Activated naive CD8-positive, alpha-beta T cell (primary cell): ENCODE data around the gene ATP6V0E2.
A peak's percentile ranks its signal among the peaks of the same experiment; 100 is the strongest.

ENCODE experiments used
- H3K27ac Mint-ChIP-seq: one replicate; pipeline ENCODE4 v1.8.0; 2021; ENCODE audit warnings: mixed read lengths
- H3K27me3 Mint-ChIP-seq: one replicate; pipeline ENCODE4 v1.8.0; 2021; ENCODE audit warnings: mixed read lengths
- H3K36me3 Mint-ChIP-seq: one replicate; pipeline ENCODE4 v1.8.0; 2021; ENCODE audit warnings: mixed read lengths
- H3K4me1 Mint-ChIP-seq: one replicate; pipeline ENCODE4 v1.8.0; 2021; ENCODE audit warnings: low read depth, mixed read lengths
- H3K4me3 Mint-ChIP-seq: one replicate; pipeline ENCODE4 v1.8.0; 2021; ENCODE audit warnings: mild to moderate bottlenecking, mixed read lengths
- H3K9me3 Mint-ChIP-seq: one replicate; pipeline ENCODE4 v1.8.0; 2021; ENCODE audit warnings: low read depth, mixed read lengths

Gene ATP6V0E2

DNA sequence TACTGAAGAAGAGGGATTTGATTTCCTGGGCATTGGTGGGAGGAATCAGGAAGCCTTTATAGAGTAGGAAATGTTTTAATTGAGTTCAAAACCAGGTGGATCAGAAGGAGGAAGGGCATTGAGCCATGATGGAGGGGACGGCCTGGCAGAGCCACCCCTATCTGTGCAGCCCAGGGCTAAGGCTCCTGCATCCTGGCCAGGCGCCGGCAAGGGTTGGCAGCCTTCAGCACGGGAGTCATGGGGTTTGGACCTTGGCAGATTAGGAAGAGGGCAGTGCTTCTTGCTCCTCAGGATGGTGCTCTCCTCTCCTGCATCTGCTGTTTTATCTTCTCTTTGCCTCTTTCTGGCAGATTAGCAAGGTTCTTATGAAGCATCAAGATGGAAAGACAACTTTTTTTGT lies 23.1 kb upstream of the ATP6V0E2 start:
- H3K36me3 Mint-ChIP-seq = peaks cover 4% of the 10 kb centered on the region
- H3K27ac Mint-ChIP-seq = no peak overlapping the region
- H3K4me1 Mint-ChIP-seq = peaks cover 46% of the 10 kb centered on the region
- H3K27me3 Mint-ChIP-seq = no peaks in the 10 kb centered on the region
- H3K4me3 Mint-ChIP-seq = no peak overlapping the region
- no peaks in the 10 kb centered on the region for H3K9me3 Mint-ChIP-seq

- Mint-ChIP-seq H3K27me3 (no peaks in the 10 kb centered on the region), H3K36me3 (peaks cover 6% of the 10 kb centered on the region), H3K4me1 (peaks cover 48% of the 10 kb centered on the region), H3K27ac (no peak overlapping the region), H3K4me3 (no peak overlapping the region), H3K9me3 (no peaks in the 10 kb centered on the region)
Observed at GRCh38 chr7:149851449-149851848, 22.3 kb upstream of the ATP6V0E2 start.

DNA sequence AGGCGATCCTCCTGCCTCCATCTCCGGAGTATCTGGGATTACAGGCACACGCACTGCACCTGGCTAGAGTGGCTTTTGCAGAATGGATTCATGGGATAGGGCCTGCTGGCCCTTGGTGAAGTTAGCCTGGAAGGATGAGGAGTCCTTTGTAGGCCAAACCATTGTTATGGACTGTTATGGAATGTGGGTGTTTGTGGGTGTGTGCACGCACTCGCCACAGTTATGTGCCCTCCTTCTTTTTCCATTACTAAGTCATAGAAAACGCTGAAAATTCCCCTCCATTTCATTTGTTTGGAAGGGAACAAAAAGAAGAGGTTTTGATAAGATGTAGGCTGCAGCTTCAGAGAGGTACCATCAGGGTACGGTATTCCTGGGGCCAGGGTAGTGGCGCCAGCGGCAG lies 20.6 kb upstream of the ATP6V0E2 start:
- peaks cover 61% of the 10 kb centered on the region for H3K4me1 Mint-ChIP-seq

DNA sequence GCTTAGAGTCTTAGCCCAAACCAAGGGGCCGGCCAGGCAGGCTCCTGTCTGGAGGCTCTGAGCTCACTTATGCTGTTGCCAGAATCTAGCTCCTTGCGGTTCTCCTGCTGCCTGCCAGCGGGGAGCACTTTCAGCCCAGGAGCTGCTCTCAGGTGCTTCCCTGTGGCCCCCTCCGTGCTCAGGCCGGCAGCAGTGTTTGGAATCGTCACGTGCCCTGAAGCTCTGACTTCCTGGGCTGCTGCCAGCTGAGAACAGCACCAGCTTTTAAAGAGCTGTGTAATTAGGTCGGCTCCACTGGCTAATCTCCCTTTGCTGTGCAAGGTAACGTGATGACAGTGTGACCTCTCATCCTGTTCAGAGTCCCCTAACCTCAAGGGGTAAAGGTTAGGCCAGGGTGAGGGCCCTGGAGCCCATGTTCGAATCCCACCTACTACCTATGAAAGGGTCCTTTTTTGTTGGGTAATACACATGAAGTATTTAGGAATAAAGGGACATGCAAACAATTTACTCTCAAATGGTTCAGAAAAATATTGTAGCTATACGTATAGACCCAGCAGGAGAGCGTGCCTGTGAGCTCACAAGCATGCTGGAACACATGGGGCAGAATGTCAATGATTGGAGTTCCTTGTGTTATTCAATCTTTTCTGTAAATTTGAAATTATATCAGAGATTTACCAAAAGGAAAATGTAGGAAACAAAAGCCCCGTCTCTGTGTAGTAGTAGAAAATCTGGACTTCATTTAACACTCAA lies 19.0 kb upstream of the ATP6V0E2 start:
- Mint-ChIP-seq H3K4me3 (peak overlapping the region; percentile 61), H3K36me3 (peaks cover 10% of the 10 kb centered on the region), H3K27ac (peak overlapping the region; percentile 1), H3K27me3 (no peaks in the 10 kb centered on the region), H3K4me1 (peaks cover 57% of the 10 kb centered on the region), H3K9me3 (no peaks in the 10 kb centered on the region)

More for the DNA sequence above, 20.6 kb upstream of the ATP6V0E2 start:
- Mint-ChIP-seq H3K27ac (no peak overlapping the region), H3K4me3 (no peak overlapping the region), H3K27me3 (no peaks in the 10 kb centered on the region), H3K36me3 (peaks cover 8% of the 10 kb centered on the region), H3K9me3 (no peaks in the 10 kb centered on the region)

DNA sequence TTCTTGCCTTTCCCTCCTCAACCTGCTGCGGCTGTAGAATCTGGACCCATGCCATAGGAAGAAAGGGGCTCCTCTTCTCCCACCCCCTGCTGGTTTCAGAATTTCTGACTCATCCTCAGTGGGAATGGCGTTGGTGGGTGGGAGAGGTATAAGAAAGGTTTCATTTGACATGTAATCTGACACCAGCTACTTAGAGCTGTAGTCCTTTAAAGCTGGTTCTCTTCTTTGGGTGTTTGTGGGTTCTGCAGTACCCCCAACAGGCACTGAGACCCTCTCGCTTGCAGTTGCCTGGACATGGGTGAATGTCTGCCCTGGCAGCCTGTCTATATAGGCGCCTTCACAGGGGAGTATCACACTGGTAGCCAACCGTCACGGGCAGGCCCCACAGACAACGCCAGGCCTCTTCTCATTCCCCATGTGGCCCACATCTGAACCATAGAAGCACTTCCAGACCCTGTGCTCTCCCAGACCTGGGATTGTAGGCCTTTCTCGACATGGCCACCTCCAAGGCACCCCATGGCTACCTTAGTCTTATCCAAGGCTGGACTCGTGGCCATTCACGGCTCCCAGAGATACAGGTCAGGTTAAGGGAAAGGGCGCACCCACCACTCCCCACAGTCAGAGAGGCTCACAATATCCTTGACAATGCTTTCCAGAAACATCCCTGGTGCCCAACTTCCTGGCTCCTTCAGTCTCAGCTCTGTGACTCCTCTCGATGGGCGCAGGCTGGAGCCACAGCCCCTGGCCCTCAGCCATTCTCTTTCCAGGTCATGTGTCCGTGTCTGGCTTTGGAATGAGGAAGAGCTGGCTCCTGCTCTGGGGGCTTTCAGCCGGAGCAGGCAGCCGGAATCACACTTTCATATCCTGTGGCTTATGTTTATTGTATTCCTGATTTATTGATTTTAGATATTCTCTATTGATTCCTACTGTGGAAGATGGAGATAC lies 18.1 kb upstream of the ATP6V0E2 start:
- peaks cover 15% of the 10 kb centered on the region for H3K36me3 Mint-ChIP-seq
- peak overlapping the region; percentile 77 for H3K4me3 Mint-ChIP-seq
- H3K4me1 Mint-ChIP-seq = peaks cover 50% of the 10 kb centered on the region
- H3K9me3 Mint-ChIP-seq = no peaks in the 10 kb centered on the region
- H3K27ac Mint-ChIP-seq = peak overlapping the region; percentile 75
- H3K27me3 Mint-ChIP-seq = no peaks in the 10 kb centered on the region

- Mint-ChIP-seq H3K4me1 (peaks cover 47% of the 10 kb centered on the region), H3K36me3 (peaks cover 15% of the 10 kb centered on the region), H3K27ac (peak overlapping the region; percentile 75), H3K27me3 (no peaks in the 10 kb centered on the region), H3K4me3 (peak overlapping the region; percentile 77), H3K9me3 (no peaks in the 10 kb centered on the region)
Observed at GRCh38 chr7:149856583-149856982, 17.2 kb upstream of the ATP6V0E2 start.

DNA sequence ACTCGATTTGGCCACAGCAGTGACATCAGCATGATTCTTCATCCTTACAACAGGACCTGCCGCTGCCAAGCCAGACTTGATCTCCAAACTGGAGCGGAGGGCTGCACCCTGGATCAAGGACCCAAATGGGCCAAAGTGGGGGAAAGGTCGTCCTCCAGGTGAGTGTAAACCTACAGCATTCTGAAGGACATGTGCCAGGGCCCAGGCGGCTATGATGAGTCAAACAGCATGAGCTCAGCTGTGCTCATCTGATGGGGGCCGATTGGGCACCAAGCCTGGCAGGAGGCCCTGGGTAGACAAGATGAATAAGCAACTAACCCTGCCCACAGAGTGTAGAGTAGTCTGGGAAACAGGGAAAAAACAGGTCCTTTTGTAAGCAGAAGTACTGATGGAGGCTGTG lies 14.4 kb upstream of the ATP6V0E2 start:
- H3K36me3 Mint-ChIP-seq = peaks cover 15% of the 10 kb centered on the region
- no peak overlapping the region for H3K27ac Mint-ChIP-seq
- no peaks in the 10 kb centered on the region for H3K9me3 Mint-ChIP-seq
- H3K4me3 Mint-ChIP-seq = no peak overlapping the region
- peaks cover 66% of the 10 kb centered on the region for H3K4me1 Mint-ChIP-seq
- H3K27me3 Mint-ChIP-seq = no peaks in the 10 kb centered on the region

GRCh38 chr7:149859876-149860275 lies 13.9 kb upstream of the ATP6V0E2 start:
- peaks cover 15% of the 10 kb centered on the region for H3K36me3 Mint-ChIP-seq
- no peaks in the 10 kb centered on the region for H3K27me3 Mint-ChIP-seq
- H3K4me1 Mint-ChIP-seq = peaks cover 66% of the 10 kb centered on the region
- H3K9me3 Mint-ChIP-seq = no peaks in the 10 kb centered on the region
- no peak overlapping the region for H3K4me3 Mint-ChIP-seq
- H3K27ac Mint-ChIP-seq = no peak overlapping the region

DNA sequence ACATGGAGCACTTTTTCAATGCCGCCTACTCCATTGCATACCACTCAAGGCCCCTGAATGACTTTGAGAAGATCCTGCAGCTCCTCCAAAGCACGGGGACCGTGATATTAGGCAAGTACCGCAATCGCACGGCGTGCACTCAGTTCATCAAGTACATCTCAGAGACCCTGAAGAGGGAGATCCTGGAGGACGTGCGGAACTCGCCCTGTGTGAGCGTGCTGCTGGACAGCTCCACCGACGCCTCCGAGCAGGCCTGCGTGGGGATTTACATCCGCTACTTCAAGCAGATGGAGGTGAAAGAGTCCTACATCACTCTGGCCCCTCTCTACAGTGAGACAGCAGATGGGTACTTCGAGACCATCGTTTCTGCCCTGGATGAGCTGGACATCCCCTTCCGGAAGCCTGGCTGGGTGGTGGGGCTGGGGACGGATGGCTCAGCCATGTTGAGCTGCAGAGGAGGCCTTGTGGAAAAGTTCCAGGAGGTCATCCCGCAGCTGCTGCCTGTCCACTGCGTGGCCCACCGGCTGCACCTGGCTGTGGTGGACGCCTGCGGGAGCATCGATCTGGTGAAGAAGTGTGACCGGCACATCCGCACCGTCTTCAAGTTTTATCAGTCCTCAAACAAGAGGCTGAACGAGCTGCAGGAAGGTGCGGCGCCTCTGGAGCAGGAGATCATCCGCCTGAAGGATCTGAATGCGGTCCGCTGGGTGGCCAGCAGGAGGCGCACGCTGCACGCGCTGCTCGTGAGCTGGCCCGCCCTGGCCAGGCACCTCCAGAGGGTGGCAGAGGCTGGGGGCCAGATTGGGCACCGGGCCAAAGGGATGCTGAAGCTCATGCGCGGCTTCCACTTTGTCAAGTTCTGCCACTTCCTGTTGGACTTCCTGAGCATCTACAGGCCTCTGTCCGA lies 12.7 kb upstream of the ATP6V0E2 start:
- Mint-ChIP-seq H3K9me3 (no peaks in the 10 kb centered on the region), H3K4me1 (peaks cover 64% of the 10 kb centered on the region), H3K4me3 (no peak overlapping the region), H3K27ac (no peak overlapping the region), H3K27me3 (no peaks in the 10 kb centered on the region), H3K36me3 (peaks cover 15% of the 10 kb centered on the region)

DNA sequence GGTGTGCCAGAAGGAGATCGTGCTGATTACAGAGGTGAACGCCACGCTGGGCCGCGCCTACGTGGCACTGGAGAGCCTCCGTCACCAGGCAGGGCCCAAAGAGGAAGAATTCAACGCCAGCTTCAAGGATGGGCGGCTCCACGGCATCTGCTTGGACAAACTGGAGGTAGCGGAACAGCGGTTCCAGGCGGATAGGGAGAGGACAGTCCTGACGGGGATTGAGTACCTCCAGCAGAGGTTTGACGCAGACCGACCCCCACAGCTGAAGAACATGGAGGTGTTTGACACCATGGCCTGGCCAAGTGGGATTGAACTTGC lies 12.1 kb upstream of the ATP6V0E2 start:
- no peaks in the 10 kb centered on the region for H3K27me3 Mint-ChIP-seq
- peaks cover 11% of the 10 kb centered on the region for H3K36me3 Mint-ChIP-seq
- peaks cover 64% of the 10 kb centered on the region for H3K4me1 Mint-ChIP-seq
- H3K4me3 Mint-ChIP-seq = no peak overlapping the region
- H3K9me3 Mint-ChIP-seq = no peaks in the 10 kb centered on the region
- H3K27ac Mint-ChIP-seq = no peak overlapping the region

GRCh38 chr7:149862156-149862555 lies 11.6 kb upstream of the ATP6V0E2 start:
- Mint-ChIP-seq H3K36me3 (peaks cover 10% of the 10 kb centered on the region), H3K27me3 (no peaks in the 10 kb centered on the region), H3K4me3 (no peak overlapping the region), H3K27ac (no peak overlapping the region), H3K4me1 (peaks cover 64% of the 10 kb centered on the region), H3K9me3 (no peaks in the 10 kb centered on the region)

DNA sequence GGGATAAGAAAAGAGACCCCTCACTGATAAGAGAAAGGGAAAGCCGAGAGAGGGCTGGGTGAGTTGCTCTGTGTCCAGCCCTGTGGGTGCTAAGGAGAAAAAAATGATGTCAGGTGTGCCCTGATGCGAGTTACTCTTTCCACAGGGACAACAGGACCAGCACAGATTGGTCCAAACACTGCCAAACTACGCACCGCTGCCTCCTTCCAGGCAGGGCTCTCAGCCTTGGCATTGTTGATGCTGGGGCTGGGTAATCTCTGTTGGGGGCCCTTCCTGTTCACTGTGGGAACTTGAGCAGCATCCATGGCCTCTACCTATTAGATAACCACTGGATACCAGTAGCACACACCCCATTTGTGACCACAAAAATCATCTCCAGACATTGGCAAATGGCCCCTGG lies 10.3 kb upstream of the ATP6V0E2 start:
- Mint-ChIP-seq H3K36me3 (peaks cover 10% of the 10 kb centered on the region), H3K27me3 (no peaks in the 10 kb centered on the region), H3K9me3 (no peaks in the 10 kb centered on the region), H3K4me1 (peaks cover 67% of the 10 kb centered on the region), H3K27ac (peak overlapping the region; percentile 76), H3K4me3 (peak overlapping the region; percentile 13)

DNA sequence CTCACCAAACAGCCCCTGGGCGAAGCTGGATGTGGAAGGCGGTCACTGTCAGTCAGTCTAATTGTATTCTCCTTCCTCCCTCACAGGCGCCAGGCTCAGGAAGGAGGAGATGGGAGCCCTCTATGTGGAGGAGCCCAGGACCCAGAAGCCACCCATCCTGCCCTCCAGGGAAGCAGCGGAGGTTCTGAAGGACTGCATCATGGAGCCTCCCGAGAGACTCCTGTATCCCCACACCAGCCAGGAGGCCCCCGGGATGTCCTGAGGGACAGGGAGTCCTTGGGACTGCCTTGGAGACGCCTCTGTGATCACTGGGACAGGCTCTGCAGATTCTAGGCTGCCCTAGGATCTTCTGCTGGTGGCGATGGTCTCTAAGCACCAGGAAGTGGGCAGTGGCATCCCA lies 9.7 kb upstream of the ATP6V0E2 start:
- Mint-ChIP-seq H3K27ac (peak overlapping the region; percentile 97), H3K9me3 (no peaks in the 10 kb centered on the region), H3K27me3 (no peaks in the 10 kb centered on the region), H3K4me3 (no peak overlapping the region), H3K36me3 (peaks cover 10% of the 10 kb centered on the region), H3K4me1 (peaks cover 72% of the 10 kb centered on the region)

GRCh38 chr7:149864751-149865150 lies 9.0 kb upstream of the ATP6V0E2 start:
- Mint-ChIP-seq H3K9me3 (no peaks in the 10 kb centered on the region), H3K36me3 (peaks cover 8% of the 10 kb centered on the region), H3K4me3 (no peak overlapping the region), H3K27ac (peak overlapping the region; percentile 97), H3K4me1 (peaks cover 77% of the 10 kb centered on the region), H3K27me3 (no peaks in the 10 kb centered on the region)
